HG03442 (cell line): Measurements from ENCODE around the gene NPFFR2.
"Not testable (repeated sequence)": the region's sequence is repeated elsewhere in the genome, so short reads cannot be mapped to it uniquely, and the experiment has no call there.

Experiments
- ATAC-seq: cut with Tn5 transposase; IDR thresholded peaks from one replicate; pipeline ENCODE4 v1.9.1; 2021; ENCODE audit warnings: mild to moderate bottlenecking, moderate library complexity; ENCODE audit not compliant: unreplicated experiment

Gene NPFFR2

GRCh38 chr4:72110886-72111285, 79.1 kb downstream of the NPFFR2 start:
- no peak for ATAC-seq

- ATAC-seq: no peak
Measured at GRCh38 chr4:72111863-72112262, 80.1 kb downstream of the NPFFR2 start.

GRCh38 chr4:72112514-72113156, 80.8 kb downstream of the NPFFR2 start:
- ATAC-seq: peak; percentile 94

GRCh38 chr4:72118017-72118416, 86.2 kb downstream of the NPFFR2 start:
- ATAC-seq: peak; percentile 83

GRCh38 chr4:72119946-72120345, 88.1 kb downstream of the NPFFR2 start:
- ATAC-seq: no peak

- no peak for ATAC-seq
Measured at GRCh38 chr4:72128741-72129140, 96.9 kb downstream of the NPFFR2 start.

- ATAC-seq: no peak
Measured at GRCh38 chr4:72136429-72136828, 104.6 kb downstream of the NPFFR2 start.

- ATAC-seq: not testable (repeated sequence)
Measured at GRCh38 chr4:72139997-72140396, 108.2 kb downstream of the NPFFR2 start.

GRCh38 chr4:72144241-72144640, 112.4 kb downstream of the NPFFR2 start:
- ATAC-seq: no peak

- ATAC-seq: no peak
Measured at GRCh38 chr4:72152731-72153130, 120.9 kb downstream of the NPFFR2 start.

- not testable (repeated sequence) for ATAC-seq
Measured at GRCh38 chr4:72153634-72154033, 121.8 kb downstream of the NPFFR2 start.

- ATAC-seq: not testable (repeated sequence)
Measured at GRCh38 chr4:72169285-72169684, 137.5 kb downstream of the NPFFR2 start.

GRCh38 chr4:72169861-72170260, 138.1 kb downstream of the NPFFR2 start:
- ATAC-seq: no peak

- ATAC-seq: no peak
Measured at GRCh38 chr4:72171761-72172160, 140.0 kb downstream of the NPFFR2 start.

GRCh38 chr4:72179342-72179741, 147.5 kb downstream of the NPFFR2 start:
- no peak for ATAC-seq

GRCh38 chr4:72186714-72187113, 154.9 kb downstream of the NPFFR2 start:
- ATAC-seq: peak; percentile 94

GRCh38 chr4:72194046-72194445, 162.2 kb downstream of the NPFFR2 start:
- ATAC-seq: no peak

GRCh38 chr4:72194453-72194852, 162.7 kb downstream of the NPFFR2 start:
- ATAC-seq: no peak
